ENCODE data around the gene CAPZA1. TPM values are rescaled to one million over a fixed set of nuclear protein-coding genes. Genes with fewer than 3 reads are reported as not detected.

CAPZA1 gene
- total RNA-seq, 2 experiments from 2014 or later: 234 TPM

DNA sequence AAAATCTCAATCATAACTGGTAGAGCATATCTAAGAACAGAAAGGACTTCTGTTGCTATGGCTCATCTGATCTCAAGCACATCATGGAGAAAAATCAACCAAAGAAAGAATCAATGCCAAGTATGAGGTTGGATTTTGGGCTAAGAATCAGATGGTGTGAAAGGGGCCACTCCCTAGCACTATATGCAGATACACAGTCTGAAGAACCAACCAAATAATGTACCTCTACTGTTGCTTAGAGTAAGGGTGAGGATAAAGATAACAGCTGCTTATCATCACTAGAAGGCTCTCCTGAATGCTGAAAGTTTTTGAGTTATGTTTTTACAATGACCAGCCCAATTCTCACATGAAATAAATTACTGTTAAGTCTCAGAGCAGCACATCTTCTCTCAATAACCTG, 36.3 kb upstream of the CAPZA1 start:
- Histone ChIP-seq H3K4me3 (ENCODE audit: low read depth, low read length, poor library complexity, severe bottlenecking) (no peak overlapping the region), H3K27ac (ENCODE audit: low read depth, low read length, poor library complexity, severe bottlenecking) (no peak overlapping the region), H2AFZ (ENCODE audit: low read length) (no peak overlapping the region), H3K36me3 (ENCODE audit: insufficient read depth, low read length) (no peaks in the 10 kb centered on the region), H4K20me1 (ENCODE audit: insufficient read depth, low read length) (no peaks in the 10 kb centered on the region), H3K9me2 (ENCODE audit: insufficient read depth, low read length) (no peaks in the 10 kb centered on the region), H3K4me2 (ENCODE audit: low read length) (no peak overlapping the region), H3K4me1 (ENCODE audit: insufficient read depth, low read length, poor library complexity, severe bottlenecking) (no peaks in the 10 kb centered on the region), H3K9me3 (ENCODE audit: low read length) (no peaks in the 10 kb centered on the region), H3K79me2 (ENCODE audit: insufficient read depth, low read depth, low read length) (no peaks in the 10 kb centered on the region)
- no TSS peak for BruUV-seq (replicated peaks)
- TF ChIP-seq, protein P1, sequence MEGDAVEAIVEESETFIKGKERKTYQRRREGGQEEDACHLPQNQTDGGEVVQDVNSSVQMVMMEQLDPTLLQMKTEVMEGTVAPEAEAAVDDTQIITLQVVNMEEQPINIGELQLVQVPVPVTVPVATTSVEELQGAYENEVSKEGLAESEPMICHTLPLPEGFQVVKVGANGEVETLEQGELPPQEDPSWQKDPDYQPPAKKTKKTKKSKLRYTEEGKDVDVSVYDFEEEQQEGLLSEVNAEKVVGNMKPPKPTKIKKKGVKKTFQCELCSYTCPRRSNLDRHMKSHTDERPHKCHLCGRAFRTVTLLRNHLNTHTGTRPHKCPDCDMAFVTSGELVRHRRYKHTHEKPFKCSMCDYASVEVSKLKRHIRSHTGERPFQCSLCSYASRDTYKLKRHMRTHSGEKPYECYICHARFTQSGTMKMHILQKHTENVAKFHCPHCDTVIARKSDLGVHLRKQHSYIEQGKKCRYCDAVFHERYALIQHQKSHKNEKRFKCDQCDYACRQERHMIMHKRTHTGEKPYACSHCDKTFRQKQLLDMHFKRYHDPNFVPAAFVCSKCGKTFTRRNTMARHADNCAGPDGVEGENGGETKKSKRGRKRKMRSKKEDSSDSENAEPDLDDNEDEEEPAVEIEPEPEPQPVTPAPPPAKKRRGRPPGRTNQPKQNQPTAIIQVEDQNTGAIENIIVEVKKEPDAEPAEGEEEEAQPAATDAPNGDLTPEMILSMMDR (conservative IDR thresholded peaks at IDR 0.05; ENCODE audit: low read length): no peak
- no peak for TF ChIP-seq EZH2phosphoT487 (IDR thresholded peaks at IDR 0.05; ENCODE audit: borderline replicate concordance, low read depth, low read length)
- no peak for DNase-seq (ENCODE audit: low spot score)
- intact Hi-C loops (cut with micrococcal nuclease; ENCODE audit: unreplicated experiment): no loop called here
- ChIA-PET POLR2A (no interaction called here), CTCF (ENCODE audit: unreplicated experiment) (no interaction called here)

DNA sequence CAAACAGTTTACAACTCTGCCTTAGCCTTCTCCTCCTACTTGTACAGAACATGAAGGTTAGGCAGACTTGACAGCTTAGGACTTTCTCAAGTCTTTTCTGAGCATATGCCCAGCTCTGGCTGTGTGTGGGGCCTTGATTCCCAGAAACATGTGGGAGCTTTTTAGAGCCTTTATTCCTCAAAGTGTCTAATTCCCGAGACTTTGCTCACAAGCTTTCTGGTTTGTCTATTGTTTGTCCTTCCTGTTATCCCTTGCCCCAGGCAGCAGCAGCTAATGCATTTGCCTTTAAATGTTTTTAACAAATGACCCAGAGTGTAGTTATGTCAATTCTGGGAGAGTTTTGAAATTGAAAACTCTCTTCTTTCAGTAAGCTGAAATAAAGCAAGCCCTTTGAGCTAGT, 29.9 kb upstream of the CAPZA1 start:
- Histone ChIP-seq H3K9me3 (ENCODE audit: low read length) (0 out of 2 replicates have a peak, but pooled peaks cover 8% of the 10 kb centered on the region), H3K27ac (ENCODE audit: low read depth, low read length, poor library complexity, severe bottlenecking) (no peak overlapping the region), H2AFZ (ENCODE audit: low read length) (no peak overlapping the region), H3K4me3 (ENCODE audit: low read depth, low read length, poor library complexity, severe bottlenecking) (no peak overlapping the region), H3K9me2 (ENCODE audit: insufficient read depth, low read length) (no peaks in the 10 kb centered on the region), H3K4me1 (ENCODE audit: insufficient read depth, low read length, poor library complexity, severe bottlenecking) (no peaks in the 10 kb centered on the region), H3K36me3 (ENCODE audit: insufficient read depth, low read length) (peaks cover 4% of the 10 kb centered on the region; the same call in 1 of the 2 replicates), H3K4me2 (ENCODE audit: low read length) (no peak overlapping the region), H3K79me2 (ENCODE audit: insufficient read depth, low read depth, low read length) (no peaks in the 10 kb centered on the region), H4K20me1 (ENCODE audit: insufficient read depth, low read length) (no peaks in the 10 kb centered on the region)
- no peak for DNase-seq (ENCODE audit: low spot score)
- TF ChIP-seq, protein P1 (conservative IDR thresholded peaks at IDR 0.05; ENCODE audit: low read length): no peak
- no peak for TF ChIP-seq EZH2phosphoT487 (IDR thresholded peaks at IDR 0.05; ENCODE audit: borderline replicate concordance, low read depth, low read length)
- ChIA-PET CTCF (ENCODE audit: unreplicated experiment) (no interaction called here), POLR2A (interaction anchor here (0.5 to 1.2 kb wide), 6 partner anchors 18 to 725 kb away, joined by 3 to 5 read pairs (median 4); no protein-coding TSS in a partner anchor)
- no TSS peak for BruUV-seq (replicated peaks)
- intact Hi-C loops (cut with micrococcal nuclease; ENCODE audit: unreplicated experiment): no loop called here

DNA sequence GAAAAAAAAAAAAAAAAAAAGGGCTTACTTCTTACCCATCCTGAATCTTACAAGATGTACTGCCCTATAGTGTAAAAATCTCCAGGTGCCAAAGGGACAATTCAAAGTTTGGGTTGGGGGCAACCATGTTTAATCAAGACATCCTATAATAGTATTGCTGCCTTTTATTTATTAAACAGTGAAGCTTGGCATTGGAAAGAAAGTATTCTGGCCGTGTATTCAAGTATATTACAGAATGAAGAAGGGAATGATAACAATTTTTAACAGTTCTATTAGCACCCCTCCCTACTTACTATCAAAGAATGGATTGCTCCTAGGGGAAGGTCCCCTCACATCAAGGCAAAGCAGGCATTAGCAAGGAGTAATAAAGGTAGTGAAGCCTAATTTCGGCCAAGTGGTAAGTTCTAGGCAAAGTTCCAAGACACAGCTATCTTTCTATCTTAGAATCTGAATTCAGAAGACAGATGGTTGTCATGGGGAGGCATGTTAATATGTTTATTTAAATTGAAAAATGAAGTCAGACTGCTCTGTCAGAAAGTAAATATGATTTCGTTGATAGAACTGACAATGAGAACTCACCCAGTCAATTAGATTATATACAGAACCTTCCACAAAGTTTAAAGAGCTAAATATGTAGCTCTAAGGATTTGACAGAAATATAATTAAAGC, 25.3 kb upstream of the CAPZA1 start:
- TF ChIP-seq EZH2phosphoT487 (IDR thresholded peaks at IDR 0.05; ENCODE audit: borderline replicate concordance, low read depth, low read length): no peak
- TF ChIP-seq, protein P1 (conservative IDR thresholded peaks at IDR 0.05; ENCODE audit: low read length): no peak
- ChIA-PET POLR2A (interaction anchor here (0.6 to 0.7 kb wide), 2 partner anchors 57 to 624 kb away, joined by 3 read pairs; no protein-coding TSS in a partner anchor), CTCF (ENCODE audit: unreplicated experiment) (no interaction called here)
- H3K4me3 ChIP-seq (ENCODE audit: low read depth, low read length, poor library complexity, severe bottlenecking): no peak overlapping the region
- no peak overlapping the region for H3K27ac ChIP-seq (ENCODE audit: low read depth, low read length, poor library complexity, severe bottlenecking)
- 0 out of 2 replicates have a peak, but pooled peaks cover 7% of the 10 kb centered on the region for H3K9me3 ChIP-seq (ENCODE audit: low read length)
- no peak overlapping the region for H2AFZ ChIP-seq (ENCODE audit: low read length)
- no peak for DNase-seq (ENCODE audit: low spot score)
- H3K36me3 ChIP-seq (ENCODE audit: insufficient read depth, low read length): peaks cover 4% of the 10 kb centered on the region; the same call in 1 of the 2 replicates
- no peaks in the 10 kb centered on the region for H3K9me2 ChIP-seq (ENCODE audit: insufficient read depth, low read length)
- H4K20me1 ChIP-seq (ENCODE audit: insufficient read depth, low read length): no peaks in the 10 kb centered on the region
- no peak overlapping the region for H3K4me2 ChIP-seq (ENCODE audit: low read length)
- H3K4me1 ChIP-seq (ENCODE audit: insufficient read depth, low read length, poor library complexity, severe bottlenecking): no peaks in the 10 kb centered on the region
- no peaks in the 10 kb centered on the region for H3K79me2 ChIP-seq (ENCODE audit: insufficient read depth, low read depth, low read length)
- no TSS peak for BruUV-seq (replicated peaks)
- intact Hi-C loops (cut with micrococcal nuclease; ENCODE audit: unreplicated experiment): no loop called here

Data from OCI-LY7 (cell line).